A172 (cell line): Measurements from ENCODE around the gene CXCL12. TPM values are rescaled to one million over a fixed set of nuclear protein-coding genes. Genes with fewer than 3 reads are reported as not detected.

Experiments
- DNase-seq: peaks from one replicate; pipeline ENCODE4 v3.0.0-alpha.2; 2015; ENCODE audit warnings: low spot score
- total RNA-seq: library from RNA; depleted of rRNA; stranded (reverse); fragments of >200 nt; shearing (Covaris generic); gene quantifications from 2 replicates; pipeline ENCODE4 v1.2.3, GENCODE V29; 2014

CXCL12 gene
- total RNA-seq, 1 experiment from 2014 or later, result not detected

- DNase-seq, result no peak
These were observed 284 bp downstream of the CXCL12 start for GRCh38 chr10:44384601-44385025.

GRCh38 chr10:44383749-44384600 is 922 bp downstream of the CXCL12 start:
- DNase-seq, result no peak

- no peak for DNase-seq
These were observed 1.7 kb downstream of the CXCL12 start for GRCh38 chr10:44382981-44383748.

GRCh38 chr10:44382131-44382858 is 2.6 kb downstream of the CXCL12 start:
- DNase-seq, result no peak

- no peak for DNase-seq
These were observed 3.9 kb downstream of the CXCL12 start for GRCh38 chr10:44380829-44381600.

GRCh38 chr10:44379907-44380306 is 5.0 kb downstream of the CXCL12 start:
- no peak for DNase-seq

GRCh38 chr10:44378626-44379025 is 6.3 kb downstream of the CXCL12 start:
- no peak for DNase-seq

- no peak for DNase-seq
These were observed 7.1 kb downstream of the CXCL12 start for GRCh38 chr10:44377651-44378310.

- DNase-seq, result peak; percentile 53
These were observed 8.3 kb downstream of the CXCL12 start for GRCh38 chr10:44376472-44377099.

GRCh38 chr10:44374155-44374554 is 10.7 kb downstream of the CXCL12 start:
- no peak for DNase-seq

GRCh38 chr10:44373341-44373995 is 11.4 kb downstream of the CXCL12 start:
- DNase-seq, result no peak

GRCh38 chr10:44372181-44372580 is 12.7 kb downstream of the CXCL12 start:
- no peak for DNase-seq

GRCh38 chr10:44370731-44371248 is 14.1 kb downstream of the CXCL12 start:
- DNase-seq, result no peak

- DNase-seq, result no peak
These were observed 15.0 kb downstream of the CXCL12 start for GRCh38 chr10:44369854-44370253.

- no peak for DNase-seq
These were observed 15.6 kb downstream of the CXCL12 start for GRCh38 chr10:44369296-44369695.

- DNase-seq, result no peak
These were observed 16.3 kb downstream of the CXCL12 start for GRCh38 chr10:44368637-44369036.

GRCh38 chr10:44366941-44367630 is 17.8 kb downstream of the CXCL12 start:
- DNase-seq, result no peak

GRCh38 chr10:44364566-44364965 is 20.3 kb downstream of the CXCL12 start:
- DNase-seq, result no peak

GRCh38 chr10:44363716-44364115 is 21.2 kb downstream of the CXCL12 start:
- no peak for DNase-seq
